Small intestine (tissue), 16 donors: ENCODE data around the gene ZNF614. TPM values are rescaled to one million over a fixed set of nuclear protein-coding genes. Genes with fewer than 3 reads are reported as not detected.
"Not testable (repeated sequence)": the region's sequence is repeated elsewhere in the genome, so short reads cannot be mapped to it uniquely, and the experiment has no call there.

ENCODE experiments used
- DNase-seq, 2 donors: peaks; one replicate each; pipeline versions ENCODE4 v3.0.0 to v3.0.0-alpha.2; 2013
- FAIRE-seq: peaks from 2 replicates; lab custom pipeline; 2012; peaks lifted over from hg19 to GRCh38; lab: Jason Lieb, UNC
- H3K27ac ChIP-seq, 3 donors: one replicate each; pipeline ENCODE4 v1.5.1; 2013; ENCODE audit warnings: low read length in 2 of 3, mild to moderate bottlenecking in 2 of 3, control low read depth in 1 of 3, inconsistent platforms in 1 of 3, low read depth in 1 of 3, moderate library complexity in 1 of 3
- H3K27me3 ChIP-seq, 3 donors: one replicate each; pipeline ENCODE4 v1.6.1; 2013; ENCODE audit warnings: low read length in 3 of 3, inconsistent platforms in 1 of 3; ENCODE audit not compliant: control insufficient read depth in 3 of 3, insufficient read depth in 3 of 3
- H3K36me3 ChIP-seq, 3 donors: one replicate each; pipeline ENCODE4 v1.6.1; 2013; ENCODE audit warnings: low read length in 3 of 3, inconsistent platforms in 1 of 3, low read depth in 1 of 3, mild to moderate bottlenecking in 1 of 3, moderate library complexity in 1 of 3; ENCODE audit not compliant: control insufficient read depth in 3 of 3, insufficient read depth in 2 of 3
- H3K4me1 ChIP-seq, 3 donors: one replicate each; pipeline ENCODE4 v1.6.1; 2013; ENCODE audit warnings: low read length in 2 of 3, inconsistent platforms in 1 of 3, low read depth in 1 of 3, mild to moderate bottlenecking in 1 of 3, moderate library complexity in 1 of 3; ENCODE audit not compliant: control insufficient read depth in 3 of 3, insufficient read depth in 2 of 3
- H3K4me3 ChIP-seq, 3 donors: one replicate each; pipeline ENCODE4 v1.5.1; 2013; ENCODE audit warnings: low read length in 3 of 3, control low read depth in 1 of 3, inconsistent platforms in 1 of 3, low read depth in 1 of 3, mild to moderate bottlenecking in 1 of 3, moderate library complexity in 1 of 3
- H3K9me3 ChIP-seq, 2 donors: one replicate each; pipeline ENCODE4 v1.6.1; 2013; ENCODE audit warnings: low read depth in 1 of 2, low read length in 1 of 2; ENCODE audit not compliant: control insufficient read depth in 2 of 2, insufficient read depth in 1 of 2
- WGBS, 3 donors: extraction: QIAGEN DNeasy Blood & Tissue Kit; methylation state at CpG; one replicate each; pipeline ENCODE4 v1.1.7; 2013; 5-methylcytosine and 5-hydroxymethylcytosine counted together
- long read RNA-seq, 10 donors: transcript quantifications; one replicate each; lab custom pipeline, GENCODE V29; 2026
- polyA plus RNA-seq, 4 donors: library from polyadenylated mRNA; stranded (reverse) in 3 of 4; unstranded in 1 of 4; fragments of 200-250 nt in 3 of 4; fragments of 120-200 nt in 1 of 4; gene quantifications; one replicate each; pipeline versions ENCODE4 v1.2.1 to v1.2.3, GENCODE V29; 2013
- donor health status: healthy with polysubstance abuse.
- donor health status: control.
- donor health status: control.
- donor health status: Bipolar disorder and iron deficiency.
- donor health status: healthy.

The ZNF614 gene
- polyA plus RNA-seq, result 1 to 10 TPM; 2.4 to 8.2 (median 2.7) TPM
- long read RNA-seq, donor 1, full-length matches to known transcripts, result 5 of 5 reads
- long read RNA-seq, donor 1, partial matches to known transcripts, result 0 of 5 reads
- long read RNA-seq, donor 1, other reads (novel, unspliced or antisense), result 0 of 5 reads
- long read RNA-seq, donor 2, full-length matches to known transcripts, result 1 of 1 reads
- long read RNA-seq, donor 2, partial matches to known transcripts, result 0 of 1 reads
- long read RNA-seq, donor 2, other reads (novel, unspliced or antisense), result 0 of 1 reads
- long read RNA-seq, donor 3, full-length matches to known transcripts, result 2 of 2 reads
- long read RNA-seq, donor 3, partial matches to known transcripts, result 0 of 2 reads
- long read RNA-seq, donor 3, other reads (novel, unspliced or antisense), result 0 of 2 reads
- long read RNA-seq, donor 4, full-length matches to known transcripts, result 1 of 1 reads
- long read RNA-seq, donor 4, partial matches to known transcripts, result 0 of 1 reads
- long read RNA-seq, donor 4, other reads (novel, unspliced or antisense), result 0 of 1 reads
- long read RNA-seq, donor 5, full-length matches to known transcripts, result 2 of 2 reads
- long read RNA-seq, donor 5, partial matches to known transcripts, result 0 of 2 reads
- long read RNA-seq, donor 5, other reads (novel, unspliced or antisense), result 0 of 2 reads
- long read RNA-seq, donor 6, full-length matches to known transcripts, result 2 of 2 reads
- long read RNA-seq, donor 6, partial matches to known transcripts, result 0 of 2 reads
- long read RNA-seq, donor 6, other reads (novel, unspliced or antisense), result 0 of 2 reads
- long read RNA-seq, donor 7, full-length matches to known transcripts, result 1 of 1 reads
- long read RNA-seq, donor 7, partial matches to known transcripts, result 0 of 1 reads
- long read RNA-seq, donor 7, other reads (novel, unspliced or antisense), result 0 of 1 reads
- long read RNA-seq, donor 8, result 0 reads
- long read RNA-seq, donor 9, full-length matches to known transcripts, result 2 of 2 reads
- long read RNA-seq, donor 9, partial matches to known transcripts, result 0 of 2 reads
- long read RNA-seq, donor 9, other reads (novel, unspliced or antisense), result 0 of 2 reads
- long read RNA-seq, donor 10, full-length matches to known transcripts, result 4 of 4 reads
- long read RNA-seq, donor 10, partial matches to known transcripts, result 0 of 4 reads
- long read RNA-seq, donor 10, other reads (novel, unspliced or antisense), result 0 of 4 reads

GRCh38 chr19:52028027-52028779 lies at the start of gene ZNF614:
TSS of gene ZNF614 (minus strand) at chr19:52028379. CDS start at chr19:52025745, 2,634 bp downstream.
- Histone ChIP-seq H3K4me1 (peaks cover 0 to 2% (median 0%) of the 10 kb centered on the region in 3 donors), H3K9me3 (peaks cover 4 to 52% of the 10 kb centered on the region in 2 donors), H3K27me3 (no peaks in the 10 kb centered on the region), H3K4me3 (peak within 1 kb of the TSS; percentile 54 to 86 (median 72)), H3K27ac (peak within 1 kb of the TSS; percentile 93 to 95 (median 95)), H3K36me3 (peaks cover 18 to 28% (median 21%) of the 10 kb centered on the region in 3 donors)
- 1% methylated on average over 52 to 53 of the region's 53 CpGs for WGBS, 3 donors
- DNase-seq (peak; percentile 87 to 97), FAIRE-seq (no peak)

GRCh38 chr19:52070496-52070895 lies 42.3 kb upstream of the ZNF614 start:
- H3K27ac ChIP-seq, result no peak overlapping the region
- no peak for DNase-seq
- no peaks in the 10 kb centered on the region for H3K4me1 ChIP-seq
- WGBS, 3 donors, result 96 to 98% (median 96%) methylated on average over 5 of the region's 5 CpGs
- H3K4me3 ChIP-seq, result no peak overlapping the region
- FAIRE-seq, result no peak
- no peaks in the 10 kb centered on the region for H3K27me3 ChIP-seq
- peaks cover 31 to 60% (median 44%) of the 10 kb centered on the region in 3 donors for H3K36me3 ChIP-seq
- peaks cover 7 to 63% of the 10 kb centered on the region in 2 donors for H3K9me3 ChIP-seq

- Histone ChIP-seq H3K9me3 (peaks cover 11 to 66% of the 10 kb centered on the region in 2 donors), H3K4me1 (no peaks in the 10 kb centered on the region), H3K27ac (no peak overlapping the region), H3K36me3 (peaks cover 29 to 57% (median 41%) of the 10 kb centered on the region in 3 donors), H3K4me3 (no peak overlapping the region), H3K27me3 (no peaks in the 10 kb centered on the region)
- no peak for FAIRE-seq
- 89 to 93% (median 90%) methylated on average over 2 of the region's 2 CpGs for WGBS, 3 donors
- DNase-seq, result no peak
Measured at GRCh38 chr19:52069653-52070052, 41.5 kb upstream of the ZNF614 start.

- Histone ChIP-seq H3K9me3 (peaks cover 14 to 75% of the 10 kb centered on the region in 2 donors), H3K36me3 (peaks cover 23 to 47% (median 35%) of the 10 kb centered on the region in 3 donors), H3K4me3 (no peak overlapping the region), H3K27ac (no peak overlapping the region), H3K4me1 (no peaks in the 10 kb centered on the region), H3K27me3 (no peaks in the 10 kb centered on the region)
- DNase-seq, result no peak
- no peak for FAIRE-seq
- WGBS, 3 donors, result 97 to 98% (median 97%) methylated on average over 6 of the region's 6 CpGs
Measured at GRCh38 chr19:52066258-52066863, 38.2 kb upstream of the ZNF614 start.

- 98 to 99% (median 98%) methylated on average over 6 of the region's 6 CpGs for WGBS, 3 donors
- H3K4me3 ChIP-seq, result no peak overlapping the region
- FAIRE-seq, result no peak
- no peaks in the 10 kb centered on the region for H3K27me3 ChIP-seq
- peaks cover 21 to 39% (median 35%) of the 10 kb centered on the region in 3 donors for H3K36me3 ChIP-seq
- no peak for DNase-seq
- no peaks in the 10 kb centered on the region for H3K4me1 ChIP-seq
- H3K27ac ChIP-seq, result no peak overlapping the region
- H3K9me3 ChIP-seq, result peaks cover 13 to 77% of the 10 kb centered on the region in 2 donors
Measured at GRCh38 chr19:52065399-52065798, 37.2 kb upstream of the ZNF614 start.

- DNase-seq, H3K36me3 ChIP-seq, H3K27ac ChIP-seq, H3K27me3 ChIP-seq, H3K4me3 ChIP-seq, H3K4me1 ChIP-seq, FAIRE-seq: not testable (repeated sequence)
- H3K9me3 ChIP-seq, result peaks cover 2 to 42% of the 10 kb centered on the region in 2 donors
- WGBS, 3 donors, result 89 to 91% (median 90%) methylated on average over 3 of the region's 3 CpGs
Measured at GRCh38 chr19:52056480-52056879, 28.3 kb upstream of the ZNF614 start.

- DNase-seq, H3K27ac ChIP-seq, FAIRE-seq, H3K4me1 ChIP-seq, H3K4me3 ChIP-seq, H3K27me3 ChIP-seq, H3K36me3 ChIP-seq: not testable (repeated sequence)
- H3K9me3 ChIP-seq, result peaks cover 0 to 27% of the 10 kb centered on the region in 2 donors
- WGBS, 3 donors, result 54 to 100% (median 82%) methylated on average over 1 of the region's 1 CpG
Measured at GRCh38 chr19:52051736-52052135, 23.6 kb upstream of the ZNF614 start.
